Nephron progenitor cell (in vitro differentiated cells): ENCODE results near the gene PRDX5.
"Not testable (repeated sequence)": the region's sequence is repeated elsewhere in the genome, so short reads cannot be mapped to it uniquely, and the experiment has no call there.

Source experiments
- DNase-seq: peaks from one replicate; pipeline ENCODE4 v3.0.0; 2021
- H3K27ac Mint-ChIP-seq: 2 replicates; pipeline ENCODE4 v1.8.0; 2021; ENCODE audit warnings: mild to moderate bottlenecking, moderate library complexity, mixed read lengths
- H3K27me3 Mint-ChIP-seq: 2 replicates; pipeline ENCODE4 v1.8.0; 2021; ENCODE audit warnings: mild to moderate bottlenecking, low read depth, mixed read lengths; ENCODE audit not compliant: poor library complexity
- H3K36me3 Mint-ChIP-seq: 2 replicates; pipeline ENCODE4 v1.8.0; 2021; ENCODE audit warnings: low read depth, mixed read lengths
- H3K4me1 Mint-ChIP-seq: 2 replicates; pipeline ENCODE4 v1.8.0; 2021; ENCODE audit warnings: mixed read lengths
- H3K4me3 Mint-ChIP-seq: 2 replicates; pipeline ENCODE4 v1.8.0; 2021; ENCODE audit warnings: mild to moderate bottlenecking, moderate library complexity, mixed read lengths
- H3K9me3 Mint-ChIP-seq: 2 replicates; pipeline ENCODE4 v1.8.0; 2021; ENCODE audit warnings: mild to moderate bottlenecking, moderate library complexity, mixed read lengths
- TF ChIP-seq, protein P1 (sequence below): fragments of 200-600 bp; sonication (generic); IDR thresholded peaks from 2 replicates; pipeline ENCODE4 v1.5.0; 2021; ENCODE audit warnings: antibody characterized with exemption

PRDX5 gene

DNA sequence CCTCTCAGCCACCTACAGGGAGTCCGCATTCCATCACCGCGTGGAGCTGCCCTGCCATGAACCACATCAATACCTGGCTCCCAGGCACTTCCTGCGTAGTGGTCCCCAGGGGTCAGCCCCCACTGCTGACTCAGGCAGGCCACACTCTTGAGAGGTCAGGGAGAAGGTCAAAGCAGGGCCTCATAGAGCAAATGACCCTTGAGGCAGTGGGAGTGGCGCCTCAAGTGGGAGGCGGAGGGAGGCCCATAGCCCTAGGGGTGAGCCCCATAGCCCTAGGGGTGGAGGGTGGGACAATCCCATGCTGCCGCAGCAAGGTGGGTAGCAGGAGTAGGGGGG, 5.0 kb downstream of the PRDX5 start:
- Mint-ChIP-seq H3K4me3 (no peak overlapping the region), H3K27me3 (peaks cover 1% of the 10 kb centered on the region), H3K9me3 (no peaks in the 10 kb centered on the region), H3K4me1 (peaks cover 38% of the 10 kb centered on the region), H3K36me3 (peaks cover 11% of the 10 kb centered on the region), H3K27ac (no peak overlapping the region)
- TF ChIP-seq, protein P1, sequence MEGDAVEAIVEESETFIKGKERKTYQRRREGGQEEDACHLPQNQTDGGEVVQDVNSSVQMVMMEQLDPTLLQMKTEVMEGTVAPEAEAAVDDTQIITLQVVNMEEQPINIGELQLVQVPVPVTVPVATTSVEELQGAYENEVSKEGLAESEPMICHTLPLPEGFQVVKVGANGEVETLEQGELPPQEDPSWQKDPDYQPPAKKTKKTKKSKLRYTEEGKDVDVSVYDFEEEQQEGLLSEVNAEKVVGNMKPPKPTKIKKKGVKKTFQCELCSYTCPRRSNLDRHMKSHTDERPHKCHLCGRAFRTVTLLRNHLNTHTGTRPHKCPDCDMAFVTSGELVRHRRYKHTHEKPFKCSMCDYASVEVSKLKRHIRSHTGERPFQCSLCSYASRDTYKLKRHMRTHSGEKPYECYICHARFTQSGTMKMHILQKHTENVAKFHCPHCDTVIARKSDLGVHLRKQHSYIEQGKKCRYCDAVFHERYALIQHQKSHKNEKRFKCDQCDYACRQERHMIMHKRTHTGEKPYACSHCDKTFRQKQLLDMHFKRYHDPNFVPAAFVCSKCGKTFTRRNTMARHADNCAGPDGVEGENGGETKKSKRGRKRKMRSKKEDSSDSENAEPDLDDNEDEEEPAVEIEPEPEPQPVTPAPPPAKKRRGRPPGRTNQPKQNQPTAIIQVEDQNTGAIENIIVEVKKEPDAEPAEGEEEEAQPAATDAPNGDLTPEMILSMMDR, result no peak
- no peak for DNase-seq

DNA sequence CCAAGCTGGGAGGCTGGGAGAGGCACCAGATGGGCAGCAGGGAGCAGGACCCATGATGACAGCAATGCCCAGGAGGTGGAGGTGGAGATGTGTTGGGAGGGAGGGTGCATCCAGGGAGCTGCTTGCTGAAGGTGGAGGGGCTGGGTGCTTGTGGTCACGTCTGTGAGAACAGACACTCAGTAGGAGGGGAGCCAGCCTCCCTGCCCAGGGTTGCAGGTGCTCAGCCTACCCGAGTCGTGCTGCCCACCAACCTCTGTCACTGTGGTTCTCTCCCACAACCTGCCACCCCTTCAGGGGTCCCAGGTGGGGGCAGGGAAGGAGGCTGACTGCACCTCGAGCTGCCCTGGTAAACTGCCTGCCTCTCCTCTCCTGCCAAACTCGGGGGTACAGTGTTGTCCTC, 5.5 kb downstream of the PRDX5 start:
- Mint-ChIP-seq H3K27ac (peak overlapping the region; percentile 74), H3K9me3 (no peaks in the 10 kb centered on the region), H3K4me3 (no peak overlapping the region), H3K4me1 (peaks cover 38% of the 10 kb centered on the region), H3K27me3 (peaks cover 3% of the 10 kb centered on the region), H3K36me3 (peaks cover 11% of the 10 kb centered on the region)
- DNase-seq, result no peak
- TF ChIP-seq, protein P1, result no peak

DNA sequence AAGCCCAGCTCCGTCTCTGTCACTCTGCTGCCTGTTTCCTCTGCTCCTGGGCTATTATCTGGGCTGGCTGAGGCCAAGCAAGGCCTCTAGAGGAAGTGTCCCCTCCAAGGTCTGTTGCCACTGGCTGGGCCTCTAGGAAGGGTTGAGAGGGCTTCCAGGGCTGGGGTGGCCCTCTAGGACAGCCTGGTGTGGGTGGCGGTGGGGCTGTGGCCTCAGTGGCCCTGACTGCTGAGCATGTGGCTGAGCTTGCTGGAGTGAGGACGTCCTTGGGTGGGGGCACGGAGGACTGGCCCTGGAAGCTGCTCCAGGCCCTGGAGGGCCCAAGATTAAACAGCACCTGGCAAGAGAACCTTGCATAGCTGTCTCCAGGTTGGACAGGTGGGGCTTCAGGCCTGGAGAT, 6.1 kb downstream of the PRDX5 start:
- not testable (repeated sequence) for DNase-seq, H3K27me3 Mint-ChIP-seq, H3K4me3 Mint-ChIP-seq, H3K27ac Mint-ChIP-seq, H3K9me3 Mint-ChIP-seq
- H3K4me1 Mint-ChIP-seq, result peaks cover 37% of the 10 kb centered on the region
- H3K36me3 Mint-ChIP-seq, result peaks cover 11% of the 10 kb centered on the region

DNA sequence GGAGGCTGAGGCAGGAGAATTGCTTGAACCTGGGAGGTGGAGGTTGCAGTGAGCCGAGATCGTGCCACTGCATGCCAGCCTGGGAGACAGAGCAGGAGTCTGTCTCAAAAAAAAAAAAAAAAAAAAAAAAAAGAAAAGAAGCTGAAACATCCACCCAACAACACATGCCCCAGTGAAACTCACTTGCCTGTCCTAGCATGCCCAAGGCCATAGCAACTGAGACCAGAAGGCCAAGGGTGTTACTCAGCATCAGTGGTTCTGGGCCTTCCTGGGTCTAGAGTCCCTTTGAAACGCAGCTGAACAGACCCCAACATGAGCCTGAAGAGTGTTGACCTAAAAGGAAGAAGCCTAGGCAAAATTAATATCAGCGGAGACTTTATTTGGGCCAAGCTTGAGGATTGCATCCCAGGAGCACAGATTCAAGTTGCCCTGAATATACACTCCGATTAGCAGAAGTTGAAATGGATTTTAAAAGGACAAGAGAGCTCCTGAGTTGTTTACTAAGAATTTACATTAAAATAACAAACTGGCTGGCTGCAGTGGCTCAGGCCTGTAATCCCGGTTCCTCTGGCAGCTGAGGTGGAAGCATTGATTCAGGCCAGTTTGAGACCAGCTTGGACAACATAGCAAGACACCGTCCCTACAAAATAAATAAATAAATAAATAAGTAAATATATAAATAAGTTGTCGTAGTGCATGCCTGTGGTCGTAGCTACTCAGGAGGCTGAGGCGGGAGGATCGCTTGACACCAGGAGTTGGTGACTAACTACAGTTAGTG, 7.0 kb downstream of the PRDX5 start:
- Mint-ChIP-seq H3K27ac (no peak overlapping the region), H3K27me3 (peaks cover 3% of the 10 kb centered on the region), H3K4me1 (peaks cover 37% of the 10 kb centered on the region), H3K36me3 (peaks cover 11% of the 10 kb centered on the region), H3K9me3 (no peaks in the 10 kb centered on the region), H3K4me3 (no peak overlapping the region)
- TF ChIP-seq, protein P1, result no peak
- no peak for DNase-seq

DNA sequence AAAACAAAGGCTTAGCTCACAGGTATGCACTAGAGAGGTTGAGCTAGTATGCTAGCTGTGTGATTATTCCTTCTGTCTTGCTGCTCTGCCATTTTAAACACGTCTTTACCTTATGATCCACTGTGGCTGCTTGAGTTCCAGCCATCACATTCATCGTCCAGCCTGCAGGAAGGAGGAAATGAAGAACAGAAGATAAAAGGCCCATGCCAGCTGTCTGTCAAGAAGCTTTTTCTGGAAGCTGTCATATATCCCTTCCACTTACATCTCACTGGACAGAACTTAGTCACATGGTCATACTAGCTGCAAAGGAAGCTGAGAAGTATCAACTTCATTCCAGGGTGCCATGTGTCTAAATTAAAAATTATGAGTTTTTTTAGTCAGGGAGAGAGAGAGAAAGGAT, 9.5 kb downstream of the PRDX5 start:
- no peak for DNase-seq

DNA sequence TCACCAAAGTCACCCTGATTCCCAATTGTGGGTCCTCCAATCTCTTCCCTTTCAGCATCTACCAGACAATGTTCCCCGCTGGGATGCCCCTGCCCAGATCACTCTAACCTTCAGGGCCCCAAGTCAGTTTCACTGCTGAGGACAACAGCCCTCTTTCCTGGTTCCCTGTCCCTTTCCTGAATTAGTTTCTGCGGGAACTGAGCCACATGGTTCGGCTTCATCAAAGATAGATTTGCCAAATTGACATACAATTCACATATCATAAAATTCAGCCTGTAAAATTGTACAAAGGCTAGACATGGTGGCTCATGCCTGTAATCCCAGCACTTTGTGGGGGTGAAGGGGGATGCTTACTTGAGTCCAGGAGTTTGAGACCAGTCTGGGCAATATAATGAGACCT, 10.1 kb downstream of the PRDX5 start:
- peaks cover 7% of the 10 kb centered on the region for H3K27me3 Mint-ChIP-seq
- H3K27ac Mint-ChIP-seq, result peak overlapping the region; percentile 47
- H3K4me3 Mint-ChIP-seq, result no peak overlapping the region
- no peaks in the 10 kb centered on the region for H3K36me3 Mint-ChIP-seq
- DNase-seq, result no peak
- H3K9me3 Mint-ChIP-seq, result no peaks in the 10 kb centered on the region
- H3K4me1 Mint-ChIP-seq, result peaks cover 29% of the 10 kb centered on the region
- TF ChIP-seq, protein P1, result no peak

More for the DNA sequence above, 9.5 kb downstream of the PRDX5 start:
- Mint-ChIP-seq H3K27ac (no peak overlapping the region), H3K36me3 (no peaks in the 10 kb centered on the region), H3K4me3 (no peak overlapping the region), H3K4me1 (peaks cover 33% of the 10 kb centered on the region), H3K9me3 (no peaks in the 10 kb centered on the region), H3K27me3 (peaks cover 3% of the 10 kb centered on the region)
- TF ChIP-seq, protein P1, result no peak
